Ovary (tissue), 3 donors: ENCODE data around the gene TTLL11.

Experiments used
- CTCF ChIP-seq, 3 donors: fragments of 450-650 bp in 2 of 3; fragments of 200-600 bp in 1 of 3; IDR thresholded peaks; one replicate each; pipeline versions ENCODE4 v1.5.1 to v1.8.0; 2016 to 2022; ENCODE audit warnings: antibody characterized with exemption in 3 of 3, mild to moderate bottlenecking in 1 of 3
- POLR2A ChIP-seq: fragments of 450-650 bp; IDR thresholded peaks from one replicate; pipeline ENCODE4 v1.6.1; 2017; ENCODE audit warnings: antibody characterized with exemption, mild to moderate bottlenecking, moderate library complexity
- donor health status: DM: no; HTN: no; CAD: no.

- TF ChIP-seq CTCF (IDR thresholded peaks at IDR 0.05) (no peak), POLR2A (no peak)
Measured at GRCh38 chr9:121813519-121814210, 279.4 kb downstream of the TTLL11 start.
